Measurements from ENCODE around the gene TGFBR1.
A peak's percentile ranks its signal among the peaks of the same experiment; 100 is the strongest.

Gene TGFBR1

GRCh38 chr9:99104459-99105151 is at the start of gene TGFBR1:
TSS of gene TGFBR1 (plus strand) at chr9:99105113. CDS start at chr9:99105206, 93 bp downstream.
- peak within 1 kb of the TSS; percentile 72 for H3K27ac ChIP-seq

GRCh38 chr9:99055384-99055783 is 49.5 kb upstream of the TGFBR1 start:
- H3K27ac ChIP-seq, result no peak overlapping the region
- TF ChIP-seq CTCF (conservative IDR thresholded peaks at IDR 0.05), result no peak
- TF ChIP-seq ZFX (IDR thresholded peaks at IDR 0.05), result no peak

More at GRCh38 chr9:99104459-99105151, at the start of gene TGFBR1:
- TF ChIP-seq ZFX (IDR thresholded peaks at IDR 0.05) (no peak), CTCF (conservative IDR thresholded peaks at IDR 0.05) (no peak)

- no peak overlapping the region for H3K27ac ChIP-seq
Measured at GRCh38 chr9:99056186-99056585, 48.7 kb upstream of the TGFBR1 start.

GRCh38 chr9:99056886-99057664 is 47.8 kb upstream of the TGFBR1 start:
- TF ChIP-seq CTCF (conservative IDR thresholded peaks at IDR 0.05) (no peak), ZFX (IDR thresholded peaks at IDR 0.05) (no peak)
- no peak overlapping the region for H3K27ac ChIP-seq

More at GRCh38 chr9:99056186-99056585, 48.7 kb upstream of the TGFBR1 start:
- no peak for TF ChIP-seq ZFX (IDR thresholded peaks at IDR 0.05)
- TF ChIP-seq CTCF (conservative IDR thresholded peaks at IDR 0.05), result no peak

GRCh38 chr9:99057665-99058625 is 47.0 kb upstream of the TGFBR1 start:
- TF ChIP-seq CTCF (conservative IDR thresholded peaks at IDR 0.05) (no peak), ZFX (IDR thresholded peaks at IDR 0.05) (no peak)

GRCh38 chr9:99058964-99059921 is 45.7 kb upstream of the TGFBR1 start:
- H3K27ac ChIP-seq, result no peak overlapping the region
- TF ChIP-seq ZFX (IDR thresholded peaks at IDR 0.05) (no peak), CTCF (conservative IDR thresholded peaks at IDR 0.05) (no peak)

More at GRCh38 chr9:99057665-99058625, 47.0 kb upstream of the TGFBR1 start:
- H3K27ac ChIP-seq, result no peak overlapping the region
